Measurements from ENCODE around the gene PLCD3. TPM values are rescaled to one million over a fixed set of nuclear protein-coding genes. Genes with fewer than 3 reads are reported as not detected.
A peak's percentile ranks its signal among the peaks of the same experiment; 100 is the strongest.

The PLCD3 gene
- total and polyA plus RNA-seq, 10 of the 15 experiments (the other 5 are each of a cell fraction or from before 2014, with no cell fraction given), result 0.02 to 1.6 (median 0.44) TPM

- no peak for TF ChIP-seq BHLHE40 (IDR thresholded peaks at IDR 0.05; ENCODE audit: borderline replicate concordance in 1 of 2, low read depth in 2 of 2, low read length in 1 of 2)
- no peak for TF ChIP-seq SIX5 (IDR thresholded peaks at IDR 0.05; ENCODE audit: low read depth, low read length, severe bottlenecking)
- TF ChIP-seq ZNF592 (IDR thresholded peaks at IDR 0.05), result peak; percentile 78; the same call in 1 of the 2 replicates
- TF ChIP-seq ZNF24 (IDR thresholded peaks at IDR 0.05), result no peak
- no peak for TF ChIP-seq NFXL1 (IDR thresholded peaks at IDR 0.05; ENCODE audit: borderline replicate concordance)
- no peak for TF ChIP-seq ZBTB33 (IDR thresholded peaks at IDR 0.05)
- TF ChIP-seq SRF (IDR thresholded peaks at IDR 0.05; ENCODE audit: low read depth in 2 of 2, low read length in 2 of 2), result no peak
- no peak for TF ChIP-seq KLF5 (IDR thresholded peaks at IDR 0.05; ENCODE audit: partially characterized antibody)
- TF ChIP-seq MEF2A (IDR thresholded peaks at IDR 0.05; ENCODE audit: insufficient read depth, low read depth, low read length), result no peak
- TF ChIP-seq BACH1 (IDR thresholded peaks at IDR 0.05; ENCODE audit: borderline replicate concordance), result no peak
- TF ChIP-seq E4F1 (IDR thresholded peaks at IDR 0.05; ENCODE audit: borderline replicate concordance, partially characterized antibody), result no peak
- TF ChIP-seq CBX5 (IDR thresholded peaks at IDR 0.05; ENCODE audit: low read depth), result no peak
- TF ChIP-seq ELK1 (IDR thresholded peaks at IDR 0.05; ENCODE audit: low read depth, low read length), result no peak
- no peak for TF ChIP-seq PAX8 (IDR thresholded peaks at IDR 0.05)
- TF ChIP-seq ZNF274 (IDR thresholded peaks at IDR 0.05; ENCODE audit: insufficient read depth, insufficient read length), result no peak
- TF ChIP-seq BCLAF1 (IDR thresholded peaks at IDR 0.05), result no peak
Measured at GRCh38 chr17:45149037-45149668, 16.8 kb upstream of the PLCD3 start (continued).
